Fibroblast of skin of abdomen (primary cell): Measurements from ENCODE around the gene ACBD4. TPM values are rescaled to one million over a fixed set of nuclear protein-coding genes. Genes with fewer than 3 reads are reported as not detected.
A peak's percentile ranks its signal among the peaks of the same experiment; 100 is the strongest.

ENCODE experiments used
- DNase-seq: peaks from one replicate; pipeline ENCODE4 v3.0.0-alpha.2; 2013
- polyA plus RNA-seq, 2 experiments: library from polyadenylated mRNA; unstranded; fragments of 120-200 nt; gene quantifications; one replicate each; pipeline ENCODE4 v1.2.1, GENCODE V29; 2013; ENCODE audit not compliant: insufficient read length in 2 of 2

ACBD4 gene, protein sequence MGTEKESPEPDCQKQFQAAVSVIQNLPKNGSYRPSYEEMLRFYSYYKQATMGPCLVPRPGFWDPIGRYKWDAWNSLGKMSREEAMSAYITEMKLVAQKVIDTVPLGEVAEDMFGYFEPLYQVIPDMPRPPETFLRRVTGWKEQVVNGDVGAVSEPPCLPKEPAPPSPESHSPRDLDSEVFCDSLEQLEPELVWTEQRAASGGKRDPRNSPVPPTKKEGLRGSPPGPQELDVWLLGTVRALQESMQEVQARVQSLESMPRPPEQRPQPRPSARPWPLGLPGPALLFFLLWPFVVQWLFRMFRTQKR
- polyA plus RNA-seq (2013, experiment 1 of 2; ENCODE audit: insufficient read length): 4.7 TPM
- polyA plus RNA-seq (2013, experiment 2 of 2; ENCODE audit: insufficient read length): 4.9 TPM

DNA sequence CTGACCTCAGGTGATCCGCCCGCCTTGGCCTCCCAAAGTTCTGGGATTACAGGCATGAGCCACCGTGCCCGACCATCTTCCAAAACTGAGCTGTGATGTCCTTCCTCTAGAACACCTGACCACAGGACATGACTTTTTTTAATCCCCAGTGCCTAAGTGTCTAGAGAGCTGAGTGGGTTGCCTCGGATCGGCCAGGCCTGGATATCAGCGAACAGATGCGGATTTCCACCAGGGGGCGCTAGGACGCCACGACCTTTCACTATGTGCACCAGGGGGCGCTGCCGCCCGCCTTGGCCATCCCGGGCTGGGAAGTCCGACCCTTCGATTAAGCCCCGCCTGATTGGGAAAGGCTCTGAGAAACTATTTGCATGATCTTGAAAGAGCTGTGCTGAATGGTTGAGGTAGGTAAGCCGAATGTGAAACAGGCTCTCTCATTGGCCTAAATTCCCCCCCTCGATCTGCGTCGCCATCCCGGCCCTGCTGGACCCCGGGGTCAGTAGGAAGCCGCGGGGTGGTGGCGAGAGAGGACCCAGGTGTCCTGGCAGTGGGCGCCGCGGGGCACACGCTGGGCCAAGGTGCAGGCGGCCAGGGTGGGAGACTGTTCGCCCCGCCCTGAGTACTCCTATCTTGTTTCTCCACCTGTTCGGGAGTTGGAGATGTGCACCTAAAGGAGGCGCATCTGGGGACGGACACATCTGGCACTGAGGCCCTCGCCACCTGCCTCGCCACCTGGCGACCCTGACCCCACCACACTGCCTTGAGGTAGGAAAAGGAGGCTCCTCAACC is at the start of gene ACBD4:
ACBD4 (plus strand) TSS at position 496 of the 786 bp plus-strand sequence. CDS start 458 bp downstream, outside the sequence.
- peak; percentile 96 for DNase-seq

DNA sequence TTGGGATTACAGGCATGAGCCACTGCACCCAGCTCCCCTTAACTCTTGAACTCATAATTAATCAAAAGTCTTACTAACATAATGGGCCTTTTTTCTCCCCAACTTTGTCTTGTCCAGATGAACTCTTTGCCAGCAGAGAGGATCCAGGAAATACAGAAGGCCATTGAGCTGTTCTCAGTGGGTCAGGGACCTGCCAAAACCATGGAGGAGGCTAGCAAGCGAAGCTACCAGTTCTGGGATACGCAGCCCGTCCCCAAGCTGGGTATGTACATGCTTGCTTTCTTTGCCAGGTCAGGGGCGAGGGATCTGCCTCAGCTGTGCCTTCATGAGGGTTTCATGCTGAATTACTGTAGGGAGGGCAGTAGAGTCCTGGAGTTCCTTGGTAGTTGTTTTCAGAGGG is 49.1 kb upstream of the ACBD4 start:
- DNase-seq: no peak

- no peak for DNase-seq
Measured at GRCh38 chr17:45086865-45087503, 48.5 kb upstream of the ACBD4 start.

- DNase-seq: no peak
Measured at GRCh38 chr17:45087504-45087975, 47.9 kb upstream of the ACBD4 start.

GRCh38 chr17:45087978-45088377 is 47.5 kb upstream of the ACBD4 start:
- no peak for DNase-seq

DNA sequence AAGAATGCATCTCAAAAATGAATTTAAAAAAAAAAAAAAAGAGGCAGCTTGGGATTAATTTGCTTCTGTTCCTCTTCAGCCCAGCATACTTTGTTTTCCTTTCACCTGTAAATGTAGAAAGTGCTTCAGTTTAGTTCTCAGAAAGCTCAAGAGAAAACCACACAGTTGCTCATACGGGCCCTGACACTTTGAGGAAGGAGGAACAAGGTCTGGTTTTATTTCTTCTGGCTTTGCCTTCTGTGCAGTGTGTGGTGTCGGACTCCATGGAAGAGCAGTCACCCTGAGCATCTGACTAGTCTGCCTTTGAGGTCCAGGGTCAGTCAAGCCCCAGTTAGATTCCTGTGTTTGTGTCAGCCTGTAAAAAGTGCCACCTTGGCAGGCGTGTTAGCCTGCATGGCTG is 46.7 kb upstream of the ACBD4 start:
- no peak for DNase-seq

- no peak for DNase-seq
Measured at GRCh38 chr17:45090711-45091110, 44.8 kb upstream of the ACBD4 start.

GRCh38 chr17:45091778-45092425 is 43.6 kb upstream of the ACBD4 start:
- no peak for DNase-seq

- DNase-seq: peak; percentile 98
Measured at GRCh38 chr17:45092911-45093430, 42.5 kb upstream of the ACBD4 start.

- no peak for DNase-seq
Measured at GRCh38 chr17:45093444-45094110, 41.9 kb upstream of the ACBD4 start.

- DNase-seq: peak; percentile 30
Measured at GRCh38 chr17:45096141-45096540, 39.3 kb upstream of the ACBD4 start.

- no peak for DNase-seq
Measured at GRCh38 chr17:45096926-45097325, 38.6 kb upstream of the ACBD4 start.

DNA sequence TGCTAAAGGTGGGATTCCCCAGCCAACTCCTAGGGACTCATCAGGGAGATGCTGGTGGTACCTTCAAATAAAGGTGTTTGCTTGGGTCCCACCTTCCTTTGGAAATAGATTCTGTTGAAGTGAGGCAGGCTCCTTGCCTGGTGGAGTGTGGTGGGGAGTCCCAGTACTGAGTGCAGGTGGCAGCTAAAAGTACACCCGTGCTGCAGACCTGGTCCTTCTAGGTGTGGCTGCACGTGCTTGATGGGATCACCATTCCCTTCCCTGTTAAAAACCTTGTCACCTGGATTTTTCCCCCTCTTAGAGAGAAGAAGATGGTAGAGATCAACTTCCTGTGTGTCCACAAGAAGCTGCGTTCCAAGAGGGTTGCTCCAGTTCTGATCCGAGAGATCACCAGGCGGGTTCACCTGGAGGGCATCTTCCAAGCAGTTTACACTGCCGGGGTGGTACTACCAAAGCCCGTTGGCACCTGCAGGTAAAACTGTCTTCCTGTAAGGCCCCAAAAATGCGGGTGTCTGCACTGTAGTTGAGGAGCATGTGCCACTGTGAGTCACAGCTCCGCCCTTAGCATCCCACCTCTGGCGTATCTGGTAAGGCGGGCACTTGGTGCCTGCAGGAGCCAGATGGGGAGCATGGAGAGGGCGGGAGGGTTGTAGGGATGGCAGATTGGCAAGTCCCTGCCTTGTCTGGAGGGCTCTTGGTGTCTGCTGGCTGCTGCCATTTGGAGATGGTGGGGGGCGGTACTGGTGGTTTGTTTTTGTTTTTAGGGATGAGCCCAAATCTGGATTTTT is 37.2 kb upstream of the ACBD4 start:
- no peak for DNase-seq

DNA sequence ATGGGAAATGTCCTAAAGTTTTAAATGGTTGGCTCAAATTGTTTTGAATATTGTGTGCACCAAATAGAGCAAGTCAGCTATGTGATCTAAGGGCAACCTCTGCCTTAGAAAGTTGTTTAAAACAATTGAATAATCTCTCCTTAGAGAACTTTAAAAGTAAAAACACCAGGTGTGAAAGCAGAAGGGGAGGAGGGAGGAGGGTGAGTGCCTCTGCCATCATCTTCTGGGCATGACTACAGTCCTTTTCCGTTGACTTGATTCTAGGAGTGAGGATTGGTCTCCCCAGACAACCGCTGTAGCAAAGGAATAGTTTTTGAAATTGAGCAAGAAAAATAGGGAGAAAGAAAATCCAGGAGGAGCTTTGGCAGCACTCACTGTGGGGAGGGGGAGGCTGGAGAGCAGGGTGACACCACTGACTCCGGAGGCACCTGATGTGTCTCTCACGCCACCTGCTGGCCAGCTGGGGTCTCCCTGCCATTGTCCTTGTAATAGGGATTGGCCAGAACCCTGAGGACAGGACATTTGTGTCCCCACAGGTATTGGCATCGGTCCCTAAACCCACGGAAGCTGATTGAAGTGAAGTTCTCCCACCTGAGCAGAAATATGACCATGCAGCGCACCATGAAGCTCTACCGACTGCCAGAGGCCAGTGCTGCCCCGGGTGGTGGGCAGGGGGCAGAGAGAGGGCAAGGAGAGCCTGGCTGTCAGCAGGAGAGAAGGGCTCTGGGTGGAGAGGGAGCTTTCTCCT is 36.4 kb upstream of the ACBD4 start:
- DNase-seq: peak; percentile 71

- no peak for DNase-seq
Measured at GRCh38 chr17:45101546-45101882, 34.0 kb upstream of the ACBD4 start.

DNA sequence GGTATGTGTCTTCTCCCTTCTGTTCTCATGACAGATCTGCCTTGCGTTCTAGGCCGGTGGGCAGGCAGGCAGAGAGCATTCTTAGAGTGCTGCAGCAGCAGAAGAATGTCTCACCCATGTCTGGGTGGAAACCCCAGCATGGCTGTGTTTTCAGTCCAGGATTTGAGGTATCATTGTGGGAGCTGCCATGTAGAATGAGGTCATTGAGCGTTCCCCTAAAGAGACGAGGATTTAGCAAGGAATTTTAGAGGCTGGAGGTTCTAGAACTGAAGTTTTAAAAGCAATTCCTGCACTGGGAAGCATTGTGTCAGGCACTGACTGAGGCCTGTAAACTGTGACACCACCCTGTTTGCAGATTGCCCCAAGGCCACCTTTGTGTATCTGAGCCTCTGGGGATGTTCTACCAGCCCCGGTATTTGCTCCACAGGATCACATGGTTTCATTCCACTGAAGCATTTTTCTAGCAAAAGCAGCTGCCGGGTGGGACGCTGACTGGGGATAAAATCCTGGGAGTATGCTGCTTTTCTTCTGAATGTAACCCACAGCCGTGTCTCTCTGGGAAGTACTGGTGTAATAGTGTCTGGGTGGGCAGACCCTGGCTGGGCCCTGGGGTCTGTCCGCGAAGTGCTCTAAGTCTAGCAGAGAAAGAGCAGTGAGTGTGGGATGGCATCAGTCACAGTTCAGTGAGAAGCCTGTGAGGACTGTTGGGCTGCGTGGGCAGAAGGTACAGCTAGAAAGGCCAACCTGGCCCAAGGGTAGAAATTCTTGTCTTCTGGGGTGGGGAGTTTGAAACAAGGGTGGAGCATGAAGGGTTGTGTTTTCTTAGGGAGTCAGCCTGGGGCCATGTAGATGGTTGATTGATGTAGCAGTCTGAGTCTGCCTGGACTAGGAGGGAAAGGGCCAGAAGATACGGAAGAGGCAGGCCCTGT is 33.3 kb upstream of the ACBD4 start:
- DNase-seq: no peak

GRCh38 chr17:45102856-45103255 is 32.6 kb upstream of the ACBD4 start:
- DNase-seq: no peak

GRCh38 chr17:45103269-45103795 is 32.2 kb upstream of the ACBD4 start:
- no peak for DNase-seq

DNA sequence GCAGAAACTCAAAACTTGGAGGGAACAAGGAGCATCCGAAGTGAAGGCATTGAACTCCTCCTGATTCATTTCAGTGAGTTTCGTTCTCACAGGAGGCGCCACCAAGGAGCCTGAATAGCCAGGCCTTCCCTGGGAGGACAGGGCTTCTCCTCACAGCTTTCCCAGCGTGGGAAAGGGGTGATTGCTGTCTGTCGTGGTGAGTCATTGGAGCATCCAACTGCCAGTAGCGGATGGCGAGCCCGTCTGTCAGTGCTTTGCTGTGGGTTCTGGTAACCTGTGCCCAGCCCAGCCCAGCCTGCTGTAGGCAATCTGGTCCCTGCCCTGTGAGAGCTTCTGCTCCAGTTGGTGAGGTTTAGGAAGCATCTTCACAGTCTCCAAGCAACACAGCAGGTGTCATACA is 31.5 kb upstream of the ACBD4 start:
- DNase-seq: no peak
